ENCODE measurements around the gene CRISPLD2. TPM values are rescaled to one million over a fixed set of nuclear protein-coding genes. Genes with fewer than 3 reads are reported as not detected.

CRISPLD2 gene
- total RNA-seq, 3 donors from 2014 or later (not counting 1 experiment from before 2014, with no cell fraction given), result 0.86 to 6.3 TPM; not detected in 1

- peaks cover 16% of the 10 kb centered on the region for H3K4me1 ChIP-seq (ENCODE audit: control insufficient read depth, insufficient read depth, low read length)
- ATAC-seq (no peak), DNase-seq (no peak)
- Mint-ChIP-seq H3K9me3 (no peaks in the 10 kb centered on the region), H3K27ac (no peak overlapping the region), H3K36me3 (no peaks in the 10 kb centered on the region), H3K4me3 (no peak overlapping the region), H3K27me3 (ENCODE audit: low read depth in 2 of 2) (peaks cover 17 to 22% of the 10 kb centered on the region in 2 donors), H3K4me1 (peaks cover 10% of the 10 kb centered on the region in 2 donors)
- WGBS (ENCODE audit: insufficient coverage), result 96% methylated on average over 9 of the region's 9 CpGs
- no peak for TF ChIP-seq CTCF (IDR thresholded peaks at IDR 0.05)
- no peaks in the 10 kb centered on the region for H3K36me3 ChIP-seq (ENCODE audit: control insufficient read depth, insufficient read depth, low read length)
- H3K9me3 ChIP-seq (ENCODE audit: control insufficient read depth, insufficient read depth, low read length), result no peaks in the 10 kb centered on the region
- H3K4me3 ChIP-seq (ENCODE audit: low read length), result no peak overlapping the region
- H3K27me3 ChIP-seq (ENCODE audit: control insufficient read depth, insufficient read depth, low read length), result peaks cover 2% of the 10 kb centered on the region
- no peak overlapping the region for H3K27ac ChIP-seq (ENCODE audit: low read length)
- intact Hi-C loops (cut with micrococcal nuclease), result no loop called here
These were observed 1.4 kb downstream of the CRISPLD2 start for GRCh38 chr16:84821179-84821578.

- Mint-ChIP-seq H3K9me3 (no peaks in the 10 kb centered on the region), H3K36me3 (no peaks in the 10 kb centered on the region), H3K4me3 (no peak overlapping the region), H3K27me3 (ENCODE audit: low read depth in 2 of 2) (peaks cover 17 to 22% of the 10 kb centered on the region in 2 donors), H3K27ac (no peak overlapping the region), H3K4me1 (peaks cover 10% of the 10 kb centered on the region in 2 donors)
- Histone ChIP-seq H3K4me3 (ENCODE audit: low read length) (no peak overlapping the region), H3K36me3 (ENCODE audit: control insufficient read depth, insufficient read depth, low read length) (no peaks in the 10 kb centered on the region), H3K4me1 (ENCODE audit: control insufficient read depth, insufficient read depth, low read length) (peaks cover 16% of the 10 kb centered on the region), H3K27me3 (ENCODE audit: control insufficient read depth, insufficient read depth, low read length) (peaks cover 2% of the 10 kb centered on the region), H3K9me3 (ENCODE audit: control insufficient read depth, insufficient read depth, low read length) (no peaks in the 10 kb centered on the region), H3K27ac (ENCODE audit: low read length) (no peak overlapping the region)
- no peak for TF ChIP-seq CTCF (IDR thresholded peaks at IDR 0.05)
- DNase-seq (no peak), ATAC-seq (no peak)
- 79% methylated on average over 12 of the region's 13 CpGs for WGBS (ENCODE audit: insufficient coverage)
- intact Hi-C loops (cut with micrococcal nuclease), result no loop called here
These were observed 2.2 kb downstream of the CRISPLD2 start for GRCh38 chr16:84821728-84822689.

GRCh38 chr16:84822990-84823389, 3.2 kb downstream of the CRISPLD2 start:
- peaks cover 10% of the 10 kb centered on the region in 2 donors for H3K4me1 Mint-ChIP-seq
- no peak for TF ChIP-seq CTCF (IDR thresholded peaks at IDR 0.05)
- H3K36me3 Mint-ChIP-seq, result no peaks in the 10 kb centered on the region
- Histone ChIP-seq H3K9me3 (ENCODE audit: control insufficient read depth, insufficient read depth, low read length) (no peaks in the 10 kb centered on the region), H3K4me1 (ENCODE audit: control insufficient read depth, insufficient read depth, low read length) (peaks cover 16% of the 10 kb centered on the region), H3K36me3 (ENCODE audit: control insufficient read depth, insufficient read depth, low read length) (no peaks in the 10 kb centered on the region), H3K4me3 (ENCODE audit: low read length) (no peak overlapping the region), H3K27me3 (ENCODE audit: control insufficient read depth, insufficient read depth, low read length) (peaks cover 2% of the 10 kb centered on the region), H3K27ac (ENCODE audit: low read length) (no peak overlapping the region)
- no peak for ATAC-seq
- WGBS (ENCODE audit: insufficient coverage), result 99% methylated on average over 6 of the region's 6 CpGs
- no peaks in the 10 kb centered on the region for H3K9me3 Mint-ChIP-seq
- peaks cover 17 to 22% of the 10 kb centered on the region in 2 donors for H3K27me3 Mint-ChIP-seq (ENCODE audit: low read depth in 2 of 2)
- intact Hi-C loops (cut with micrococcal nuclease), result no loop called here
- H3K27ac Mint-ChIP-seq, result no peak overlapping the region
- no peak overlapping the region for H3K4me3 Mint-ChIP-seq
- no peak for DNase-seq

Measured in natural killer cell (primary cell).